HG03103 (cell line): ENCODE results near the gene ADAMTS17.
"Not testable (repeated sequence)": the region's sequence is repeated elsewhere in the genome, so short reads cannot be mapped to it uniquely, and the experiment has no call there.

ENCODE experiments used
- ATAC-seq: cut with Tn5 transposase; IDR thresholded peaks from one replicate; pipeline ENCODE4 v1.9.1; 2021; ENCODE audit warnings: low read depth; ENCODE audit not compliant: unreplicated experiment

ADAMTS17 gene

DNA sequence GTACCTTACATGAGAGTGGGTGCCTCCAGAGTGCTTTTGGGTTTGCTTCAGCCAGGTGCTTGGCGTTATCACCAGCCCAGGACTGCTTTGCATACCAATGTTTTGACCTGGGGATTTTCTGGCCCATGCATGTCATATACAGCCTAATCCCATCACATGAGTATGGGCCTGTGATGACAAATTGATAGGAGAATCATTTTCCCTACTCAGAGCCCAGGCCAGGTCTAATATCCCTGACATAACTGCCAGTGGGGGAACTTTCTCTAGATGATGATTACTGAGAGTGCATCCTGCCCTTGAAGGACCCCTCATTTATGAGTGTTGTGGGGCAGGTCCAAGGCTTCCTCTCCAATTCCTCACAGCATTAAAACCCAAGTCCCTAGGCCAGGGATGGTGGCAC is 411.1 kb downstream of the ADAMTS17 start:
- no peak for ATAC-seq

DNA sequence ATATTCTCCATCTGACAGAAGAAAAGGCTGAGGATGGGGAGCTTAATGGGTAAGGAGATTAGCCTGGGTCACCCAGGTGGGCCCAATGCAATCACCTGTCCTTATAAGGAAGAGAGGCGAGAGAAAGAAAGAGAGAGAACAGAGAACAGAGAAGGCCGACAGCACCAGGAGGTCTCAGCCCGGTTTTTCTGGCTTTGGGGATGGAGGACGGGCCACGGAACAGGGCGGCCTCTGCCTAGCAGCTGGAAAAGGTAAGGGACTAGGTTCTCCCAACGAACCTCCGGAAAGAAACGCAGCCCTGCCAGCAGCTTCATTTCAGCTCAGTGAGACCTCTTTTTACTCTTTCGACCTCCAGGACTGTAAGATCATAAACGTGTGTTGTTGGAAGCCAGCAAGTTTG is 412.5 kb downstream of the ADAMTS17 start:
- ATAC-seq = no peak

DNA sequence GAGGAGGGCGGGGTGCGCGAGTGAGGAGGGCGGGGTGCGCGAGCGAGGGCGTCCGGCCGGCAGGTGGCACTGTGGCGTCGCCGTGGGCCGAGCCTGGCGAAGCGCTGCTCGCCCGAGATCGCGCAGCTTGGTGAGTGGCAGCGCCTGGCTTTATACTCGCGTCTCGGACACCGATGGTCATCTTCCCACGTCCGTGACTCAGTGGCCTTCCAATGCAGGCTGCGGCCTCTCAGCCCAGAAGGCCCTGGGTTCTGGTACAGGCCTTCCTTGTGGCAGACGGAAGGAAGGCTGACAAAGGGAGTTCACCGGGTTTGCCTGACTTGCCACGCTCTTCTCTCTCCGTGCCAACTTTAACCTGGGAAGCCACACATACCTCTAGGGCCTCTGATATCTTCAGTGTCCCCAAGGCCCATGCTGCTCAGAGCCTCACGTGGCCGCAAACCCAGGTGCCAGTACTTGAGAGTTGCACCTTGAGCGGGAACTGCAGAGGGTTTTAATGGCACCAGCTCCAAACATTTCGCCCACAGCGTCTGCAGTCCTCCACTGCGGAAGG is 413.3 kb downstream of the ADAMTS17 start:
- peak; percentile 87 for ATAC-seq

GRCh38 chr15:99926532-99926931 is 415.2 kb downstream of the ADAMTS17 start:
- ATAC-seq = not testable (repeated sequence)

DNA sequence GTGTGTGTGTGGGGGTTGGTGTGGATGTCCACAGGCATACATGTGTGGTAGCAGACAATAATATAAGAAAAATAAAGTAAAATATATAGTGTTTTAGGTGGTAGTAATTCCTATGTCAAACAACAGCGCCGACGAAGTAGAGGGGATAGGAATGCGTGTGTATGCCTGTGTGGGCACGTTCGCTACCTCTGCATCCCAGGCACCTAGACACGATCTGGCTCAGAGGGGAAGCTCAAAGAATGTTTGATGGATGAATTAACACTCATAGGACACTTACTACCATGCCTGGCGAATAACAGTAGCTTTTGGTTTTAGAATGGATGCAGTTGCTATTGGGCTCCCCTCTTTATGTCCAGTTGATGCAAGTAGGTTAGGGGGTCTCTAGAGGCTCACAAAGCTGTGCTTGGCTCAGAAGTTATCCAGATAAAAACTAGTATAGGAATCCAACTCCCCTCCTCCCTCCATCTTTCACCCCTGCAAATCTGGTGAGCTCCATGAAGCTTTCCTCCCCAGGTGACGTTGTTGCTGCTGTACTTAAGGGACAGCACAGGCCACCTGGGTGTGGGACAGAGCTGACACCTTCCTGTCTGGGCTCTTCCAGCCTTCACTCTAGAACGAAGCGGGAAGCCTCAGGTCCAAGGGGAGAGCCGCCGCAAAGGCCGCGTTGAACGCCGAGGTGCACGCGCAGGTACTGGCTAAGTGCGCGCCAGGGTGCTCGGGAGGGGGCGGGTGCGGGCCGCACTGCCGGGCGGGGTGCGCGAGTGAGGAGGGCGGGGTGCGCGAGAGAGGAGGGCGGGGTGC is 415.9 kb downstream of the ADAMTS17 start:
- peak; percentile 61 for ATAC-seq

GRCh38 chr15:99923711-99924110 is 418.1 kb downstream of the ADAMTS17 start:
- ATAC-seq = no peak
